ENCODE data around the gene LCK.

Gene LCK

DNA sequence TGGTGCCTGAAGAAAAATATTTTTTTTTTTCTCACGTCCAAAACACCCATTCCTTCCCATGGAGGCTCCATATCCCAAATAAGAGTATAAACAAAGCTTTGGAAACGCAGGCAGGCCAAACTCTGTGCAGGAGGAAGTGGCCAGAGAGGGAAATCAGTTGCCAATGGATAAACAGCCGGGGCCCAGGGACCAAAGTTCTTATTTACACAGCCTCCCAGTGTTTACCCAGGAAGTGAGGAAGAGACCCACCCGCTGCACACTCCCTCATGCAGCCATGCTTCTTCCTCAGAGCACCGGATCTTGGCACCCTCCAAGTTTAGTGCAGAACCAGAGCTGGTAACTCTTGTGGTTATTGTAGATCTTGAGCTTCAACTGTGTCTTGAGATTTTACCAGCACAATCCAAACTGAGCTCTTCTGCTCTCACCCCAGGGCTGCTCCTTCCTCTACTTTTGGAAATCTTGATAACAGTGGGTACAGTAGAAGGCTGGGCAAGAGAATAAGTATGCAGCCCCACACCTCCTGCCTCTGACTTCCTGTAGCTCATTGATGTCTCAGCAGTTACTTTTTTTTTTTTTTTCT is 70.7 kb downstream of the LCK start:
- DNase-seq (ENCODE audit: low read depth, low spot score), result no peak

GRCh38 chr1:32327204-32327603 is 76.1 kb downstream of the LCK start:
- no peak for DNase-seq (ENCODE audit: low read depth, low spot score)

DNA sequence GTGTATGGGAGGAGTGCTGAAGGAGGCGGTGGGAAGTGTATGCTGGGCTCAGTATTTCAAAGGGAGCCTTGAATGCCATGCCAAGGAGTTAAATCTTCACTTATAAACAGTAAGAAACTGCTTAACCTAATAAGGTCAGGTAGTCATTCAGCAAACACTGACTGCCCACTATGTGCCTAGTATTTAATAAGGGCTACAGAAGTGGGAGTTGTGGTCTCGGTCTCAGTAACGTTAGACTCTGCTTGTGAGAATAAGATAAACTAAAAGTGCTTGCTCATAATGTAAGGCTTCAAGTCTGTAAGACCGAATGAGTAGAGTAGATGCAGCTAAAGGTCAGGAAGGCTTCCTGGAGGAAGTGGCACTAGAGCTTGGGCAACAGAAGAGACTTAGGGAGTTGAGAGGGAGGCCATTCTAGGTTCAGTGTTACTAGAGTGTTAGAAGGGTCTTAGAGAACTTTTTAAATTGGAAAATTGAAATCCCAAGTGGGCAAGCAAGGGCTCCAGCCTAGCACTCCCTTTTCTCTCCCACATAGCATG is 78.9 kb downstream of the LCK start:
- DNase-seq (ENCODE audit: low read depth, low spot score), result no peak

- no peak for DNase-seq (ENCODE audit: low read depth, low spot score)
Measured at GRCh38 chr1:32330558-32331151, 79.6 kb downstream of the LCK start.

- no peak for DNase-seq (ENCODE audit: low read depth, low spot score)
Measured at GRCh38 chr1:32331549-32331948, 80.5 kb downstream of the LCK start.

- no peak for DNase-seq (ENCODE audit: low read depth, low spot score)
Measured at GRCh38 chr1:32332290-32333079, 81.4 kb downstream of the LCK start.

DNA sequence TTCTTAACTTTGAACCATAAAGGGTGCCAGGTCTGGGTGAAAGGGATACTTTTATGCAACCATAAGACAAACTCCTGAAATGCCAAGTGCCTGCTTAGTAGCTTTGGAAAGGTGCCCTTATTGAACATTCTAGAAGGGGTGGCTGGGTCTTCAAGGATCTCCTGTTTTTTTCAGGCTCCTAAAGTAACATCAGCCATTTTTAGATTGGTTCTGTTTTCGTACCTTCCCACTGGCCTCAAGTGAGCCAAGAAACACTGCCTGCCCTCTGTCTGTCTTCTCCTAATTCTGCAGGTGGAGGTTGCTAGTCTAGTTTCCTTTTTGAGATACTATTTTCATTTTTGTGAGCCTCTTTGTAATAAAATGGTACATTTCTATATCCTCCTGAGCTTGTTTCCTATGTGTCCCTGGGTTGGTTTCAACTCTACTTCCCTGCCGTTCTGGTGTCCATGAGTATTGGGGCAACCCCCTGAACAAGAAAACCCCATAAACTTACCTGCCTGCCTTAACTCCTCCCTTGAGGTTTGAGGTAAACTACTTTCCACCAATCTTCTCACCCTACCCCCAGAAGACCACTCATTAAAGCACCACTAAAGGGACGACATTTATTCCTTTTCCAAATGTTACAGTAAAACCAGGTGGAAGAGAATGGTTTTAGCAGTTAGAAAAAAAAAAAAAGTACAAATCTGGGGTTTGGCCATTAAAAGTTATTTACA is 82.3 kb downstream of the LCK start:
- DNase-seq (ENCODE audit: low read depth, low spot score), result no peak

DNA sequence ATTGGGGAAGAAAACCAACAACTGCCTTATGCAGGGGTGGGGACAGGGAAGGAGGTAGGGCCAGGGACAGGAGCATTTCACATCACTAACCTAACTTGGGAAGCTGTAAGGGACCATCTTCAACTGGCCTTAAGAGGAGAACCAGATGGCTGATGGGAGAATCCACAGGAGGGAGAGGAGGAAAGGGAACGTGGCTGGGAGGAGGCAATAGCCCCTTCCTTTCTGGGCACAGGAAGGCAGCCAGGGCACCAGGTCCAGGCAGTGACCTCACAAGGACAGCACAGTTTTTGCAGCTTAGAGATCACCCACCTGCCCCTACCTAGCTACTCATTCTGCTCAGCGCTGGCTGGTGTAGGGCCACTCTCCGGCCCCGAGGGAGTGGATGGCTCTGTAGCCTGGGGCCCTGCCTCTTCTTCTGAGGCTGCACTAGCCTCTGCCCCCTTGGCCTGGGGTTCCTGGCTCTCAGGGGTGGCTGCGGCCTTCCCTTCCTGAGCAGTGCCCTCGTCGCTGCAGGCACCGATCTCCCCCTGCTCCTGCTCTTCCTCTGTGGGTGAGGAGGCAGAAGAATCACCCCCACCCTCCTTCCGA is 83.3 kb downstream of the LCK start:
- DNase-seq (ENCODE audit: low read depth, low spot score), result no peak

GRCh38 chr1:32334864-32335534 is 83.9 kb downstream of the LCK start:
- DNase-seq (ENCODE audit: low read depth, low spot score), result no peak

- DNase-seq (ENCODE audit: low read depth, low spot score), result no peak
Measured at GRCh38 chr1:32335535-32335789, 84.4 kb downstream of the LCK start.

All from brain pericyte (primary cell).